Endothelial cell of umbilical vein (primary cell): ENCODE data around the gene CDK5. TPM values are rescaled to one million over a fixed set of nuclear protein-coding genes. Genes with fewer than 3 reads are reported as not detected.
A peak's percentile ranks its signal among the peaks of the same experiment; 100 is the strongest.

ENCODE experiments used
- BruUV-seq: library from RNA; stranded (reverse); fragments of 400-500 nt; replicated peaks from 2 replicates; lab custom pipeline; 2021; lab: Mats Ljungman, UMichigan
- CTCF ChIA-PET: fragments of 300-600, 350-600 bp; sonication (Branson Sonifier 250); formaldehyde crosslinking; loops from one replicate; lab custom pipeline; 2021; ENCODE audit warnings: antibody characterized with exemption, inconsistent platforms; lab: Charles Lee
- POLR2A ChIA-PET: fragments of 300-600, 350-600 bp; sonication (Branson Sonifier 250); formaldehyde crosslinking; loops from one replicate; lab custom pipeline; 2021; ENCODE audit warnings: antibody characterized with exemption, inconsistent platforms; lab: Charles Lee
- DNase-seq: peaks from one replicate; pipeline ENCODE4 v3.0.0-alpha.2; 2011; ENCODE audit warnings: low read depth, low spot score
- FAIRE-seq: peaks from 2 replicates; lab custom pipeline; 2011; peaks lifted over from hg19 to GRCh38; lab: Jason Lieb, UNC
- H2AFZ ChIP-seq: 2 replicates; pipeline ENCODE4 v1.6.0; 2012; ENCODE audit warnings: low read depth, low read length, control low read depth, inconsistent platforms
- H3K27ac ChIP-seq: 2 replicates; pipeline ENCODE4 v1.5.1; 2011; ENCODE audit warnings: low read depth, mild to moderate bottlenecking, control low read depth, low read length, moderate library complexity; ENCODE audit not compliant: insufficient read depth
- H3K27me3 ChIP-seq, 2 experiments: 2 replicates each; pipeline versions ENCODE4 v1.6.0 to v1.6.1; 2011; ENCODE audit warnings: low read length in 2 of 2, mixed read lengths in 1 of 2; ENCODE audit not compliant: control insufficient read depth in 2 of 2, insufficient read depth in 2 of 2
- H3K36me3 ChIP-seq, 2 experiments: 2 replicates in 1 of 2; 3 replicates in 1 of 2; pipeline ENCODE4 v1.5.1; 2011; ENCODE audit warnings: low read length in 2 of 2, mild to moderate bottlenecking in 1 of 2, moderate library complexity in 1 of 2; ENCODE audit not compliant: control insufficient read depth in 2 of 2, insufficient read depth in 2 of 2; ENCODE audit errors: extremely low read depth in 1 of 2
- H3K4me1 ChIP-seq: 3 replicates; pipeline ENCODE4 v1.5.1; 2011; ENCODE audit warnings: mild to moderate bottlenecking, low read length; ENCODE audit not compliant: control insufficient read depth, insufficient read depth; ENCODE audit errors: extremely low read depth
- H3K4me2 ChIP-seq: 2 replicates; pipeline ENCODE4 v1.6.1; 2011; ENCODE audit warnings: low read length, control low read depth, mixed read lengths; ENCODE audit not compliant: insufficient read depth
- H3K4me3 ChIP-seq, 3 experiments: fragments of 200-600 bp in 1 of 3; sonication (generic), shearing (Covaris generic) in 1 of 3; replicated peaks in 1 of 3; 2 replicates each; pipeline ENCODE4 v1.5.1; 2011 to 2016; ENCODE audit warnings: control low read depth in 3 of 3, low read length in 3 of 3, mild to moderate bottlenecking in 2 of 3, inconsistent platforms in 1 of 3, low read depth in 1 of 3, moderate library complexity in 1 of 3; ENCODE audit not compliant: insufficient read depth in 1 of 3
- H3K79me2 ChIP-seq: 2 replicates; pipeline ENCODE4 v1.6.0; 2012; ENCODE audit warnings: low read length, inconsistent platforms; ENCODE audit not compliant: control insufficient read depth, insufficient read depth
- H3K9ac ChIP-seq: replicated peaks from 2 replicates; pipeline ENCODE3; 2011; ENCODE audit warnings: low read length, control low read depth; ENCODE audit not compliant: insufficient read depth; ENCODE audit errors: extremely low read depth
- H3K9me1 ChIP-seq: replicated peaks from 3 replicates; pipeline ENCODE4 v1.6.0; 2011; ENCODE audit warnings: mild to moderate bottlenecking, low read length; ENCODE audit not compliant: control insufficient read depth, insufficient read depth; ENCODE audit errors: extremely low read depth
- H3K9me3 ChIP-seq: replicated peaks from 2 replicates; pipeline ENCODE4 v1.5.1; 2012; ENCODE audit warnings: low read length, inconsistent platforms; ENCODE audit not compliant: control insufficient read depth, insufficient read depth
- H4K20me1 ChIP-seq: replicated peaks from 2 replicates; pipeline ENCODE3; 2011; ENCODE audit warnings: mild to moderate bottlenecking, low read length; ENCODE audit not compliant: control insufficient read depth, insufficient read depth; ENCODE audit errors: extremely low read depth
- EZH2 ChIP-seq: IDR thresholded peaks from 2 replicates; pipeline ENCODE4 v1.6.1; 2012; ENCODE audit warnings: borderline replicate concordance, low read depth, mild to moderate bottlenecking, moderate library complexity, low read length, inconsistent platforms; ENCODE audit not compliant: severe bottlenecking
- FOS ChIP-seq: IDR thresholded peaks from 2 replicates; pipeline ENCODE4 v1.6.1; 2011; ENCODE audit warnings: mild to moderate bottlenecking, low read length, moderate library complexity, borderline replicate concordance; ENCODE audit not compliant: insufficient read depth
- GATA2 ChIP-seq: IDR thresholded peaks from 2 replicates; pipeline ENCODE4 v1.7.0; 2011; ENCODE audit warnings: low read depth, mild to moderate bottlenecking, moderate library complexity, mixed read lengths, low read length; ENCODE audit not compliant: insufficient read length, insufficient read depth
- JUN ChIP-seq: IDR thresholded peaks from 2 replicates; pipeline ENCODE4 v1.6.1; 2011; ENCODE audit warnings: borderline replicate concordance, low read depth; ENCODE audit not compliant: insufficient read length, insufficient read depth
- POLR2A ChIP-seq: IDR thresholded peaks from 2 replicates; pipeline ENCODE4 v1.6.1; 2012; ENCODE audit warnings: low read depth, mild to moderate bottlenecking, control low read depth, low read length
- POLR2AphosphoS5 ChIP-seq: IDR thresholded peaks from 2 replicates; pipeline ENCODE4 v1.6.1; 2012; ENCODE audit warnings: low read depth, mild to moderate bottlenecking, control low read depth, low read length, moderate library complexity; ENCODE audit not compliant: insufficient read depth
- dilution Hi-C: fragments of 300-500 bp; cut with MboI; formaldehyde crosslinking; loops from one replicate; pipeline ENCODE4 v1.15.0; 2019; ENCODE audit warnings: low sequenced_read_pairs; ENCODE audit not compliant: extremely low pct_ligation_motif_present
- intact Hi-C: fragments of 100-400 bp; cut with micrococcal nuclease; formaldehyde crosslinking; loops from one replicate; pipeline ENCODE4 v1.10.0; 2022
- polyA plus RNA-seq, 4 experiments: library from polyadenylated mRNA; depleted of rRNA in 3 of 4; stranded (reverse) in 3 of 4; unstranded in 1 of 4; fragments of >200 nt; gene quantifications; 2 replicates each; pipeline versions ENCODE4 v1.2.1 to v1.2.3, GENCODE V29; 2011 to 2012; ENCODE audit warnings: missing spikeins in 1 of 4
- total RNA-seq: library from RNA; stranded (reverse); gene quantifications from 2 replicates; pipeline ENCODE4 v1.2.3, GENCODE V29; 2021

The CDK5 gene
- total and polyA plus RNA-seq, 2 donors (not counting 3 experiments of a cell fraction or from before 2014, with no cell fraction given), result 16.5 to 38.3 TPM

- Histone ChIP-seq H3K4me2 (no peak overlapping the region), H3K9me1 (no peaks in the 10 kb centered on the region), H3K36me3 (peaks cover 0 to 8% of the 10 kb centered on the region in 2 experiments), H3K79me2 (no peaks in the 10 kb centered on the region), H3K27me3 (no peaks in the 10 kb centered on the region), H2AFZ (no peak overlapping the region), H3K9me3 (no peaks in the 10 kb centered on the region), H3K4me1 (peaks cover 20% of the 10 kb centered on the region), H4K20me1 (no peaks in the 10 kb centered on the region), H3K9ac (peak overlapping the region; percentile 52), H3K4me3 (no peak overlapping the region), H3K27ac (peak overlapping the region; percentile 85)
- BruUV-seq, result no TSS peak
- FAIRE-seq (peak; percentile 4), DNase-seq (no peak)
- POLR2A ChIA-PET, result no interaction called here
- CTCF ChIA-PET, result interaction anchor here (1.0 to 2.0 kb wide), 10 partner anchors 9 to 77 kb away, joined by 3 to 8 read pairs (median 5); partner anchors contain the start of gene ABCB8
- TF ChIP-seq JUN (no peak), GATA2 (no peak), EZH2 (no peak)
- dilution Hi-C loops (no loop called here), intact Hi-C loops (loop anchor here (1.0 to 2.0 kb wide), 4 partner anchors 11 to 49 kb away; partner anchors contain the start of gene ABCB8)
These were observed 17.7 kb downstream of the CDK5 start for GRCh38 chr7:151039850-151040548.

GRCh38 chr7:151038951-151039849, 18.5 kb downstream of the CDK5 start:
- dilution Hi-C loops (no loop called here), intact Hi-C loops (loop anchor here (1.0 to 2.0 kb wide), 4 partner anchors 11 to 50 kb away; partner anchors contain the start of gene ABCB8)
- TF ChIP-seq POLR2A (peak; percentile 15), JUN (peak; percentile 82), POLR2AphosphoS5 (peak; percentile 79), EZH2 (no peak), FOS (peak; percentile 94), GATA2 (peak; percentile 66)
- ChIA-PET POLR2A (interaction anchor here (1.0 to 1.6 kb wide), 2 partner anchors 11 to 21 kb away, joined by 4 to 5 read pairs; partner anchors contain the start of genes ABCB8 and SLC4A2), CTCF (interaction anchor here (1.0 to 2.0 kb wide), 9 partner anchors 10 to 77 kb away, joined by 3 to 8 read pairs (median 5); partner anchors contain the start of gene ABCB8)
- H3K9ac ChIP-seq, result peak overlapping the region; percentile 52
- H3K27ac ChIP-seq, result peak overlapping the region; percentile 85
- no peaks in the 10 kb centered on the region for H3K27me3 ChIP-seq
- H2AFZ ChIP-seq, result no peak overlapping the region
- H3K36me3 ChIP-seq, result peaks cover 0 to 15% of the 10 kb centered on the region in 2 experiments
- peaks cover 20% of the 10 kb centered on the region for H3K4me1 ChIP-seq
- peak; percentile 97 for DNase-seq
- peak overlapping the region; percentile 32 for H3K4me2 ChIP-seq
- no peak overlapping the region for H3K4me3 ChIP-seq
- H3K9me1 ChIP-seq, result no peaks in the 10 kb centered on the region
- no peaks in the 10 kb centered on the region for H4K20me1 ChIP-seq
- H3K79me2 ChIP-seq, result no peaks in the 10 kb centered on the region
- no TSS peak for BruUV-seq
- FAIRE-seq, result peak; percentile 100
- H3K9me3 ChIP-seq, result no peaks in the 10 kb centered on the region
